Measurements from ENCODE around the gene AP1G1.
A peak's percentile ranks its signal among the peaks of the same experiment; 100 is the strongest.

Gene AP1G1

GRCh38 chr16:71724320-71724751, 84.3 kb downstream of the AP1G1 start, which contains the start of gene PHLPP2:
Gene PHLPP2 (minus strand): TSS chr16:71724701. CDS start chr16:71714795, 9,906 bp downstream.
- Histone ChIP-seq H3K36me3 (ENCODE audit: control insufficient read depth in 2 of 2, insufficient read depth in 1 of 2, low read length in 2 of 2) (no peaks in the 10 kb centered on the region; a peak in 1 of 3 replicates), H3K4me3 (ENCODE audit: low read depth, low read length) (peak within 1 kb of the TSS; percentile 67), H3K4me1 (ENCODE audit: control insufficient read depth, insufficient read depth, low read length) (0 out of 2 replicates have a peak, but pooled peaks cover 2% of the 10 kb centered on the region), H3K27ac (ENCODE audit: extremely low read depth, low read depth, low read length) (peak within 1 kb of the TSS; percentile 96), H3K9me3 (ENCODE audit: control insufficient read depth, insufficient read depth, low read depth, low read length) (no peaks in the 10 kb centered on the region)
- TF ChIP-seq ZNF571 (tag by site-specific recombination; IDR thresholded peaks at IDR 0.05) (no peak), ZNF19 (tag by site-specific recombination; IDR thresholded peaks at IDR 0.05; ENCODE audit: low read depth) (no peak), ZBTB17 (tag by site-specific recombination; IDR thresholded peaks at IDR 0.05) (peak; percentile 59), ZSCAN5A (tag by site-specific recombination; IDR thresholded peaks at IDR 0.05) (no peak), ZBTB44 (tag by site-specific recombination; IDR thresholded peaks at IDR 0.05) (no peak), ZFP37 (tag by site-specific recombination; IDR thresholded peaks at IDR 0.05) (no peak), ZBTB20 (tag by site-specific recombination; IDR thresholded peaks at IDR 0.05) (peak; percentile 8; the same call in 1 of the 2 replicates), ZNF548 (tag by site-specific recombination; IDR thresholded peaks at IDR 0.05) (no peak), KLF17 (tag by site-specific recombination; IDR thresholded peaks at IDR 0.05) (no peak), ZNF404 (tag by site-specific recombination; IDR thresholded peaks at IDR 0.05) (no peak), ZNF184 (tag by site-specific recombination; IDR thresholded peaks at IDR 0.05) (no peak), ZNF701 (tag by site-specific recombination; IDR thresholded peaks at IDR 0.05) (no peak), ZXDB (tag by site-specific recombination; IDR thresholded peaks at IDR 0.05) (no peak), ZFP41 (tag by site-specific recombination; IDR thresholded peaks at IDR 0.05; ENCODE audit: borderline replicate concordance) (no peak), ZNF211 (tag by site-specific recombination; IDR thresholded peaks at IDR 0.05; ENCODE audit: low read depth) (no peak), SCRT2 (tag by site-specific recombination; IDR thresholded peaks at IDR 0.05) (no peak), ZNF433 (tag by site-specific recombination; IDR thresholded peaks at IDR 0.05; ENCODE audit: low read depth) (no peak), ZNF335 (tag by site-specific recombination; conservative IDR thresholded peaks at IDR 0.05) (peak; percentile 14), GLI2 (tag by site-specific recombination; IDR thresholded peaks at IDR 0.05; ENCODE audit: borderline replicate concordance, low read depth) (no peak), ZNF132 (tag by site-specific recombination; IDR thresholded peaks at IDR 0.05; ENCODE audit: borderline replicate concordance) (no peak), ZNF692 (tag by site-specific recombination; IDR thresholded peaks at IDR 0.05) (0 out of 2 replicates have a peak, but pooled peaks have one; percentile 3), ZNF658 (tag by site-specific recombination; IDR thresholded peaks at IDR 0.05) (no peak), ZNF473 (tag by site-specific recombination; IDR thresholded peaks at IDR 0.05) (no peak), ZSCAN30 (tag by site-specific recombination; IDR thresholded peaks at IDR 0.05) (no peak), ZNF639 (tag by site-specific recombination; IDR thresholded peaks at IDR 0.05) (no peak), KLF10 (tag by site-specific recombination; IDR thresholded peaks at IDR 0.05) (no peak), ZNF292 (tag by site-specific recombination; IDR thresholded peaks at IDR 0.05; ENCODE audit: borderline replicate concordance, low read depth) (no peak)
- ChIA-PET CTCF (interaction anchor here (0.5 to 0.6 kb wide), 2 partner anchors 36 to 1321 kb away, joined by 3 to 4 read pairs; no protein-coding TSS in a partner anchor), POLR2A (interaction anchor here (1.4 kb wide), 1 partner anchor 369 kb away, joined by 3 read pairs; the partner anchor contains the start of genes DHX38 and TXNL4B)

Data from HEK293 (cell line).